Measurements from ENCODE around the gene ELF1. TPM values are rescaled to one million over a fixed set of nuclear protein-coding genes. Genes with fewer than 3 reads are reported as not detected.
A peak's percentile ranks its signal among the peaks of the same experiment; 100 is the strongest.

ELF1 gene
- total RNA-seq, 4 donors from 2014 or later, result 38.0 to 123 (median 105) TPM

GRCh38 chr13:41061075-41061913 lies 42.2 kb upstream of the ELF1 start, which contains the start of gene WBP4:
TSS of gene WBP4 (plus strand) at chr13:41061509. CDS start at chr13:41061674, 165 bp downstream.
- in situ Hi-C loops (cut with MboI; ENCODE audit: low pct_ligation_motif_present in 1 of 4, low pct_unique_long_range_greater_than_20kb in 1 of 4, low sequenced_read_pairs in 3 of 4), result loop anchor here in 1 of 4 donors (25.0 kb wide), 1 partner anchor 274 kb away; the partner anchor contains the start of gene SLC25A15
- DNase-seq, result peak; percentile 95
- Histone ChIP-seq H3K9me3 (no peaks in the 10 kb centered on the region), H3K36me3 (peaks cover 0 to 4% (median 0%) of the 10 kb centered on the region in 4 donors), H3K4me1 (peaks cover 46 to 72% (median 65%) of the 10 kb centered on the region in 4 donors), H3K27me3 (no peaks in the 10 kb centered on the region), H3K4me3 (peak within 1 kb of the TSS; percentile 62 to 91 (median 86)), H3K27ac (peak within 1 kb of the TSS; percentile 96 to 100 (median 99))
- WGBS, 2 donors (ENCODE audit: low coverage in 1 of 2), result 1% methylated on average over 70 of the region's 71 CpGs; no CpG with 5 or more reads in 1 of the 2 donors
- TF ChIP-seq POLR2A (IDR thresholded peaks at IDR 0.05), result peak; percentile 88
- peak; percentile 78 to 96 (median 93) for TF ChIP-seq POLR2AphosphoS5 (IDR thresholded peaks at IDR 0.05)
- peak in 2 of 5 experiments; percentile 13 to 35 for TF ChIP-seq CTCF (IDR thresholded peaks at IDR 0.05)
- peak; percentile 49 for TF ChIP-seq EP300 (IDR thresholded peaks at IDR 0.05; ENCODE audit: low read depth)
- intact Hi-C loops (cut with DNase I; ENCODE audit: low total_unique reads), result no loop called here

DNA sequence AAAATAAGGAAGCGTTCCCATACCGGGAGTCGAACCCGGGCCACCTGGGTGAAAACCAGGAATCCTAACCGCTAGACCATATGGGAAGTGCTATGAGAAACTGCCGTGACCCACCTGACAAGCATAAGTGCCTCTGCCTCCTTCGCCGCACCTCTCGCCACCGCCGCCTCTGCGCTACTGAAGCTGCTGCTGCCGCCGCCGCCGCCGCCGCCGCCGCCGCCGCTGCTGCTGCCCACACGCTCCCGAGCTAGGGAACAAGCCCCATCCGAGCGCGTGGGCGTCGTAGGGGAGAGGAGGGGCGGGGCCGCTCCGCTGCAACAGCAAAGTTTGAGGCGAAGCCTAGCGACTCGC lies 41.6 kb upstream of the ELF1 start:
- Histone ChIP-seq H3K4me3 (peak overlapping the region; percentile 62 to 91 (median 86)), H3K36me3 (no peaks in the 10 kb centered on the region), H3K27me3 (no peaks in the 10 kb centered on the region), H3K4me1 (peaks cover 50 to 72% (median 66%) of the 10 kb centered on the region in 4 donors), H3K27ac (peak overlapping the region; percentile 96 to 100 (median 99)), H3K9me3 (no peaks in the 10 kb centered on the region)
- intact Hi-C loops (cut with DNase I; ENCODE audit: low total_unique reads) (no loop called here), in situ Hi-C loops (cut with MboI; ENCODE audit: low pct_ligation_motif_present in 1 of 4, low pct_unique_long_range_greater_than_20kb in 1 of 4, low sequenced_read_pairs in 3 of 4) (loop anchor here in 1 of 4 donors (25.0 kb wide), 1 partner anchor 273 kb away; the partner anchor contains the start of gene SLC25A15)
- 3% methylated on average over 19 of the region's 35 CpGs; no CpG with 5 or more reads in 1 of the 2 donors for WGBS, 2 donors (ENCODE audit: low coverage in 1 of 2)
- DNase-seq, result peak; percentile 81
- no peak for TF ChIP-seq EP300 (IDR thresholded peaks at IDR 0.05; ENCODE audit: low read depth)
- no peak for TF ChIP-seq POLR2AphosphoS5 (IDR thresholded peaks at IDR 0.05)
- no peak for TF ChIP-seq POLR2A (IDR thresholded peaks at IDR 0.05)

DNA sequence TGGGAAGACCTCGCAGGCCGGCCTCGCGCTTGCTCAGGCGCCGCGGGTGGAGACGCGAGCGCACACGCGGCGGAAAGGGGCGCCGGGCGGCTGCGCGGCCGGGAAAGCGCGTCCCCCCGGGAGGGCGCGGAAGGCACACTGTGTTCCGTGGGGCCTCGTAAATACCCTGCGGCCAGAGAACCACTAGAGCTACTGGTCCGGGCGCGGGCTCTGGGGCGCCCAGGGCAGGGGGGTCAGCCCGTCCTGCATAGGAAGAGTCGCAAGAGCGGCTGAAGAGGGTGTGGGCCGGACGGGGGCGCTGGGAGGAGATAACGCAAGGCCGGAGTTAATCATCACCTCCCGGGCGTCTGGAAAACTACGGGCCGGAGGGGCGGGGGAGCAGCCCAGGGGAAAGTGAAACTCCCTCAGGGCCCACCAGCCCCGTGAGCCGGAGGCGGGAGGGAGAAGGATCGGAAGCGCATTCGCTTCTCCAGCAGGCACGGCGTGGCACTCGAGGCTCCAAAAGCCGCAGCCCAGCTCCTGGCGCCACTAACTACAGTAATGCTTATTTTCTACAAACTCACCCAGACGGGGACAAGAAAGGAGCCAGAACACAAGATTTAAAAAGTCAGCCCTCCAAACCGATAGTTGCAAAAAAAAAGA lies 41.1 kb upstream of the ELF1 start:
- 0% methylated on average over 57 of the region's 57 CpGs; no CpG with 5 or more reads in 1 of the 2 donors for WGBS, 2 donors (ENCODE audit: low coverage in 1 of 2)
- Histone ChIP-seq H3K9me3 (no peaks in the 10 kb centered on the region), H3K27ac (peak overlapping the region; percentile 96 to 100 (median 99)), H3K4me3 (peak overlapping the region; percentile 62 to 91 (median 86)), H3K4me1 (peaks cover 50 to 72% (median 65%) of the 10 kb centered on the region in 4 donors), H3K36me3 (no peaks in the 10 kb centered on the region), H3K27me3 (no peaks in the 10 kb centered on the region)
- in situ Hi-C loops (cut with MboI; ENCODE audit: low pct_ligation_motif_present in 1 of 4, low pct_unique_long_range_greater_than_20kb in 1 of 4, low sequenced_read_pairs in 3 of 4), result loop anchor here in 1 of 4 donors (25.0 kb wide), 1 partner anchor 273 kb away; the partner anchor contains the start of gene SLC25A15
- peak; percentile 94 for DNase-seq
- intact Hi-C loops (cut with DNase I; ENCODE audit: low total_unique reads), result no loop called here
- TF ChIP-seq CTCF (IDR thresholded peaks at IDR 0.05), result peak in 4 of 5 experiments; percentile 15 to 35 (median 20)
- TF ChIP-seq POLR2AphosphoS5 (IDR thresholded peaks at IDR 0.05), result peak in 2 of 3 donors; percentile 79 to 88
- peak; percentile 71 for TF ChIP-seq POLR2A (IDR thresholded peaks at IDR 0.05)
- TF ChIP-seq EP300 (IDR thresholded peaks at IDR 0.05; ENCODE audit: low read depth), result peak; percentile 85

DNA sequence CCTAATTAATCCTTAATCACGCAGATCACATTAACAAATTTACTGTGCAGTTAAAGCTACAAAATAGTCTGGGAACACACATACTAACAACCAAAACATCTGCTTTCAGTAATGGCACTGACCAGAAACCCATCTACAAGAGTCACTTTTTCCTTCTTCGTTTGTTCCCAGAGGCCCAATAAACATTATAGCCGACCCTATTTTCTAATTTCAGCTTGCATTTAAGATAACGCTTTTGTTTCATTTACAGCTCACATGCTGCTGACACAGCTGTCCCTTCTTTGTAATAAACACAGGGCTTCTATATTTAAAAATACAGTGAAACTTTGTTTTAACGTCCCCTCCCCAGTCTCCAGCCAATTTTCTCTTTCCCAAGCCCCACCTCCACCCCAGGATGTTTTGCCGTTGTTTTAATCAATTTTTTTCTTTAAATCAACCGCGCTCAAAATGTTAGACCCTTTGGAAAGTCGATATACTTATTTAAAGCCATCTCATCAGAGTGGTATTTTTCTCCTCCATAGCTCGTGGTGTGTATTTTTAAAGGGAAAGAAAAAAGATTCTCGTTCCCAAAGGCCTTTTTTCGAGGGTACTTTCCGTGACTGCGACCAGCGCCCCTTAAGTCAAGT lies 40.5 kb upstream of the ELF1 start:
- in situ Hi-C loops (cut with MboI; ENCODE audit: low pct_ligation_motif_present in 1 of 4, low pct_unique_long_range_greater_than_20kb in 1 of 4, low sequenced_read_pairs in 3 of 4), result loop anchor here in 1 of 4 donors (25.0 kb wide), 1 partner anchor 272 kb away; the partner anchor contains the start of gene SLC25A15
- intact Hi-C loops (cut with DNase I; ENCODE audit: low total_unique reads), result loop anchor here (10.0 kb wide), 1 partner anchor 135 kb away; no protein-coding TSS in a partner anchor
- Histone ChIP-seq H3K4me1 (peaks cover 56 to 72% (median 66%) of the 10 kb centered on the region in 4 donors), H3K36me3 (no peaks in the 10 kb centered on the region), H3K9me3 (no peaks in the 10 kb centered on the region), H3K27ac (peak overlapping the region; percentile 96 to 100 (median 99)), H3K27me3 (no peaks in the 10 kb centered on the region), H3K4me3 (peak overlapping the region; percentile 62 to 91 (median 86))
- WGBS, 2 donors (ENCODE audit: low coverage in 1 of 2), result 1 to 2% methylated on average over 11 to 15 of the region's 15 CpGs
- TF ChIP-seq POLR2AphosphoS5 (IDR thresholded peaks at IDR 0.05) (no peak), CTCF (IDR thresholded peaks at IDR 0.05) (no peak), POLR2A (IDR thresholded peaks at IDR 0.05) (no peak), EP300 (IDR thresholded peaks at IDR 0.05; ENCODE audit: low read depth) (no peak)
- no peak for DNase-seq
